ENCODE data around the gene ADGRL3.
"Not testable (repeated sequence)": the region's sequence is repeated elsewhere in the genome, so short reads cannot be mapped to it uniquely, and the experiment has no call there.

The ADGRL3 gene

DNA sequence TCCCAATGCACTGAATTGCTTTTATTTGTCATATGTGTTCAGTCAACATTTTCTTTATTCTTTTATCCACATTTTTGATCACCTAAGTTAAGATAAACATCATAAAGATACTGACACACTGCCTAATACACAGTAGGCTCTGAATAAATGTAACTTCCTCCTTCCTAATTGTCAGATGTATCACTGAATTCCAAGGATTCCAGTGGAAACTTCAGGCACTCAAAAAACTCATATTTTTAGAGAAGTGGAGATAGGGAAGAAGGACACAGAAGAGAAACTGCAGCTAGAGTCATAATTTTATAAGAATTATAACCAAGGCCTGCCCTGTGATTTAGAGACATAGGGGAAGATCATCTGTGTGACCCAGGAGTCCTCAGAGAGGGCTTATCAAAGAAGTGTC, 753.3 kb downstream of the ADGRL3 start:
- H3K4me3 ChIP-seq (ENCODE audit: low read depth, low read length): no peak overlapping the region
- no peak for TF ChIP-seq CTCF (IDR thresholded peaks at IDR 0.05; ENCODE audit: low read depth, low read length, missing control alignments)

DNA sequence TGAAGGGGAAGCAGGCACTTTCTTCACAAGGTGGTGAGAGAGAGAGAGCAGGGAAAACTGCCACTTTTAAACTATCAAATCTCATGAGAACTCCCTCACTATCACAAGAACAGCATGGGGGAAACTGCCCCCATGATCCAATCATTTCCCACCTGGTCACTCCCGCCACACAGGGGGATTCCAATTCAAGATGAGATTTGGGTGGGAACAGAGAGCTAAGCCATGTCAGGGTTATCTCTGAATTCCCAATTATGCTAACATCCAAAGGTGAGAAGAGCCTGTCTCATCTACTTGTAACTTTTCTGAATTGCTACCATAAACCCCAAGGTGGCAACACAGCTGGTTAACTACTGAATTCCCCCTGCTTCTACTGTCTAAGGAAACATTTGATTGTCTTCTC, 758.5 kb downstream of the ADGRL3 start:
- no peak for TF ChIP-seq CTCF (IDR thresholded peaks at IDR 0.05; ENCODE audit: low read depth, low read length, missing control alignments)
- no peak overlapping the region for H3K4me3 ChIP-seq (ENCODE audit: low read depth, low read length)
- no peak for DNase-seq (ENCODE audit: low read depth)

More for the DNA sequence above, 753.3 kb downstream of the ADGRL3 start:
- no peak for DNase-seq (ENCODE audit: low read depth)

DNA sequence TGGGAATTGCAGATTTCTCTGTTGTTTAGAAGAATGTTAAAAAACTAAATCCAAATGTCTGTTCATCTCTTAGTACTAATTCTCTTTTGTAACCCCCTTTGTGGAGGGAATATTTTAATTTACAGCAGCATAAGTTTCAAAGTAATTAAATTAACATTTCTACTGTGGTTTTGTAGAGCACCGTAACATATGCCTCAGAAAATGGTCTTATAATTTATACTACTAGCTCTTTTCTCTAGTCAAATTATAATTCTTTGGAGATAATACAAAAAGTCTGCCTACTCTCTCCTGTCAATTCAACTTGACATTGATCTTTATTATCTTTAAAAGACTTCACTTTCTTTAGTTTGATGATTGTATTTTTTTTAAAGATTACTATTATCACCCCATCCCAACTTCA, 759.0 kb downstream of the ADGRL3 start:
- no peak overlapping the region for H3K4me3 ChIP-seq (ENCODE audit: low read depth, low read length)
- DNase-seq (ENCODE audit: low read depth): no peak
- TF ChIP-seq CTCF (IDR thresholded peaks at IDR 0.05; ENCODE audit: low read depth, low read length, missing control alignments): no peak

DNA sequence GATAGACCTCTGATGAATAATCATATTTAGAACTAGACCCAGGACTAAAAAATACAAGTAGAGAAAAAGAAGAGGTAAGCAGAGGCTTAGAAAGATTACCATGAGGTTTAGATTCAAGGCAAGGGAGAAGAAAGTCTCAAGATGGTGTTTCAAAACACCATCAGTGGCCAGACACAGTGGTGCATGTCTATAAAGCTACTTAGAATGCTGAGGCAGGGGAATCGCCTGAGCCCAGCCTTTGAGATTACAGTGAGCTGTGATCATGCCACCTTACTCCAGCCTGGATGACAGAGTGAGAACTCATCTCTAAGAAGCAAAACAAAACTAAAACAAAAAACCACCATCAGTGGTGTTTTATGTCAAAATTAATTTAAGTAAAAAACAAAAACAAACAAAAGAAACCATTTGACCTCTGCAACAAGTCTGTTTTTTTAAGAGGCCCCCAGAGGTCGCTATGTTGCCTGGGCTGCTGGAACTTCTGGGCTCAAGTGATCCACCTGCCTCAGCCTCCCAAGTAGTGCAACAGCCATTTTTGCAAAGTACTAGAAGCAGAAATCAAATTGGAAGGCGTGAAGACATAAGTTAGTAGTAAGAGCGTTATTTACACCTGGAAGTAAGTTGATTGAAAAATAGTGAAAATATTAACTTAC, 784.3 kb downstream of the ADGRL3 start:
- no peak overlapping the region for H3K4me3 ChIP-seq (ENCODE audit: low read depth, low read length)
- no peak for DNase-seq (ENCODE audit: low read depth)
- TF ChIP-seq CTCF (IDR thresholded peaks at IDR 0.05; ENCODE audit: low read depth, low read length, missing control alignments): no peak

GRCh38 chr4:61985426-61985825, 785.3 kb downstream of the ADGRL3 start:
- no peak for TF ChIP-seq CTCF (IDR thresholded peaks at IDR 0.05; ENCODE audit: low read depth, low read length, missing control alignments)
- H3K4me3 ChIP-seq (ENCODE audit: low read depth, low read length): no peak overlapping the region
- DNase-seq (ENCODE audit: low read depth): no peak

DNA sequence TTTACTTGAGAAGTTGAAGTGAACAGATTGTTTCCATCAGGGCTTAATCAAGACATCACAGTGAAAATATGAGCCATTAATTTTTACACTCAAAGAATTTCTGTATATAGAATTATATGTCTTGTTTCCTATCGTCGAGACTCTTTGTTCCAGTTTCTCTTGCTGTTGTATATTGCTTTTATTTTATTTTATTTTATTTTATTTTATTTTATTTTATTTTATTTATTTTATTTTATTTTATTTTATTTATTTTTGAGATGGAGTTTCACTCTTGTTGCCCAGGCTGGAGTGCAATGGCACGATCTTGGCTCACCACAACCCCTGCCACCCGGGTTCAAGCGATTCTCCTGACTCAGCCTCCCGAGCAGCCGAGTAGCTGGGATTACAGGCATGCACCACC, 786.8 kb downstream of the ADGRL3 start:
- not testable (repeated sequence) for DNase-seq (ENCODE audit: low read depth); H3K4me3 ChIP-seq (ENCODE audit: low read depth, low read length)

DNA sequence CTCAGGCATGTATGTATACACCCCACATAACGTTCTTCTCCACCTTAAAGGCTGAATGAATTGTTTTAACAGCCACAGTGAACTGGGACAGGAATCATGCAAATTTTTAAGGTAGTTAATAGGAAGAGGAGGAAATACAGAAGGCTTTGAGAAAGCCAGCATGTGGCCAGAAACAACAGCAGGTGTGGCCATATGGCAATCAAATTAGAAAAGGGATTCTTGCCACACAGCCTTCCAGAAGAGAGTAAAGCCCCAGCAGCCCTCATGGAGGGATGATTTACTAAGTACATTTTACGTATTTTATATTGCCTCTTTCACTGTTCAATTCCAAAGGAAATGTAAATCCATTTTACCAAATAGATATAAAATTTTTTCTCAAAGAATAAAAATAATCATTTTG, 792.2 kb downstream of the ADGRL3 start:
- no peak for TF ChIP-seq CTCF (IDR thresholded peaks at IDR 0.05; ENCODE audit: low read depth, low read length, missing control alignments)
- no peak overlapping the region for H3K4me3 ChIP-seq (ENCODE audit: low read depth, low read length)
- DNase-seq (ENCODE audit: low read depth): no peak

Measured in GM12864 (cell line).